GM18499 (cell line): Measurements from ENCODE around the gene ENGASE.

Source experiments
- ATAC-seq: cut with Tn5 transposase; IDR thresholded peaks from one replicate; pipeline ENCODE4 v1.9.1; 2021; ENCODE audit warnings: moderate number of reproducible peaks; ENCODE audit not compliant: insufficient read depth, unreplicated experiment

ENGASE gene

DNA sequence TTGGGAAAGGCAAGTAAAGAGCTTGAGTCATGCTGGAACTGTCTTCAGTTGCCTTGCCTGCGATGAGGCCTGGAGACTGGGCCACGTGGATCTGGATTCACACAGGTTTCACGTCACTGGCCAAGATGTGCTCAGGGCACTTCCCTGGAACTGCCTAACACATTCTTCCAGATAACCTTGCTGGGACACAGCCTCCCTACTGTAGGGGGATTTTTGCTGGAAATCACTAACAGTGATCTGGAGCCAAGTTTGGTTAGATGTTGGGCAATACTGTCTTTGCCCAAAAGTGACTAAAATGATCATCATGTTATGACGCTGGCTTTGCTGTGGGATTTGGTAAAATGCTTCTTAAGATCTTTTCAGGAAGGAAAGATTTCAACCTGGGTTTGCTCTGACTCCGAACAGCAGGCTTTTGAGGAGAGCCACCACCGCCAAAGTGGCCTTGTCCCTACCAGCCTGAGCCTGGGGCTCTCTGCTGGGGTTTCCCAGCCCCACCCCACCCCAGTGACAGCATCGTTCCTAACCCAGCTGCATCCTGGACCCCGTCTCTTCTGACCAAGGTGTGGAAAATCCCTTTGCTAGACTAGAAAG is 36.0 kb upstream of the ENGASE start:
- ATAC-seq: no peak

DNA sequence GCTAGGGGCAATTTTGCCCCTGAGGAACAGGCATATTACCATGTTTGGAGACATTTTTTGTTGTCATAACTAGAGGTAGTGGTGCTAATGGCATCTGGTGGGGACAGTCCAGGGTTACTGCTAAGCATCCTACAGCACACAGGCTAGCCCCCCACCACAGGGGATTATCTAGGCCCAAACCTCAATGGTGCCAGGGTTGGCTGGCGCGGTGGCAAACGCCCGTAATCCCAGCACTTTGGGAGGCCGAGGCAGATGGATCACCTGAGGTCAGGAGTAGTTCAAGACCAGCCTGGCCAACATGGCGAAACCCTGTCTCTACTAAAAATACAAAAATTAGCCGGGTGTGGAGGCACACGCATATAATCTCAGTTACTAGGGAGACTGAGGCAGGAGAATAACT is 35.5 kb upstream of the ENGASE start:
- no peak for ATAC-seq

DNA sequence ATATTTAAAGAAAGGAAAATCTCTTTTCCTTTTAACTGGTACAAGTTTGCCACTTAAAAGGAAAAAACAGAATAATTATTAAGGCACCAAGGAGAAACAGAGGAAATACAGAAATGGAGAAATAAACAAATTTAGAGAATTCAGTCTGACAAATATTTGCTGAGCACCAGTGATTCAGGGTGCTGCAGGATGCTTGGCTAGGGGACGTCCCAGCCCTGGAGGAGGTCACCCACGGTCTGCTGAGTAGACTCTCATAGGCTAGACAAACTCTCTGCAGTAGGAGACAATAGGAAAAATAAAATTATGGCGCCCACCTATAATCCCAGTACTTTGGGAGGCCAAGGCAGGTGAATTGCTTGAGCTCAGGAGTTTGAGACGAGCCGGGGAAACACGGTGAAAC is 34.7 kb upstream of the ENGASE start:
- no peak for ATAC-seq

DNA sequence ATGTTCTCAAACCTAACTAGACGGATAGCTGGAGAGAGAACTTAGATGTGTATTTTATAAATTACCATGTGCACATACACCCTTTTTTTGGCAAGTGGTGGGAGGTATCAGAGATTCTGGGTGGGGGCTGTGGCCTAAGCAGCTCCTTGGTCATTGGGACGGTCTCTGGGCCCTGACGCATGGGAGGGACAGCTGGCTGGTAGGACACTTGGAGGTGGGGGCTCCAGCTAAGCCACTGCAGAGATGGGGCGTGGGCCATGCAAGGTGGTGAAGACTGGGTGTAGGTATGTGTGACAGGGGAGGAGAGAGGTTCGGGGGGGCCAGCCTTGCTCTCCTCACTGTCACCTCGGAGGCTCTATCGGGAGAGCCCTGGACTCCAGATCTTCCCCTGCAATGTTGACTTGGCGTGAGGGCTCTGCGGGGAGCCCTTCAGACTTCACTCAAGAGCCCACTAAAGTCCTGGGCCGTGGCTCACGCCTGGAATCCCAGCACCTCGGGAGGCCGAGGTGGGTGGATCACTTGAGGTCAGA is 33.5 kb upstream of the ENGASE start:
- no peak for ATAC-seq

DNA sequence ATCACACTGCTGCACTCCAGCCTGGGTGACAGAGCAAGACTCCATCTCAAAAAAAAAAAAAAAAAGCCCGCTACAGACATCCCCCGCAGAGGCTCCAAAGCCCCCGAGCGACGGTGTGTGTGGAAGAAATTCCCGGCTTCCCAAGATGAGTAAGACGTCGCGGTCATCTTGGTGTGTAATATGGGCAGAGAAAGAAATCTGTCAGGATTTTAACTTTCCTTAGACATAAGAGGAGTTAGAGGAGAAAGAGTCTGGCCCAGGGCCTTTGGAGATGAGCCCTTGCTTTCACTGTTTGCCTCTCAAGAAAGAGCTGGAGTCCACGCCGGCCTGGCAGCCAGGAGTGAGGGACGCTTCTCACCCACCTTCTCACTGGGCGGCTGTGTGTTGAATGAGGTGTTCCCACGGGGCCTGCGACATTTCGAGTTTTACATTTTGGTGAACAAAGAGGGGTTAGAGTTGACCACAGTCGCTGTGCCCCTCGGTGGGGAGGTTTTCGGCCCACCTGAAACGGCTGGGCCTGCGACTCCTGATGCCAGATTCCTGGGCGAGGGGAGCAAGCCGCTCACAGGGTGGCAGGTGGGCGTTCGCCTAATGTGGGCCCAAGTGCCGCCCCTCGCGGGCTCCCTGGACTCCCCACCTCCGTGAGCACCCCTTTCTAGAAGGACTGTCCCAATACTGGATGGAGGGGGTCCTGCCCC is 32.8 kb upstream of the ENGASE start:
- no peak for ATAC-seq

DNA sequence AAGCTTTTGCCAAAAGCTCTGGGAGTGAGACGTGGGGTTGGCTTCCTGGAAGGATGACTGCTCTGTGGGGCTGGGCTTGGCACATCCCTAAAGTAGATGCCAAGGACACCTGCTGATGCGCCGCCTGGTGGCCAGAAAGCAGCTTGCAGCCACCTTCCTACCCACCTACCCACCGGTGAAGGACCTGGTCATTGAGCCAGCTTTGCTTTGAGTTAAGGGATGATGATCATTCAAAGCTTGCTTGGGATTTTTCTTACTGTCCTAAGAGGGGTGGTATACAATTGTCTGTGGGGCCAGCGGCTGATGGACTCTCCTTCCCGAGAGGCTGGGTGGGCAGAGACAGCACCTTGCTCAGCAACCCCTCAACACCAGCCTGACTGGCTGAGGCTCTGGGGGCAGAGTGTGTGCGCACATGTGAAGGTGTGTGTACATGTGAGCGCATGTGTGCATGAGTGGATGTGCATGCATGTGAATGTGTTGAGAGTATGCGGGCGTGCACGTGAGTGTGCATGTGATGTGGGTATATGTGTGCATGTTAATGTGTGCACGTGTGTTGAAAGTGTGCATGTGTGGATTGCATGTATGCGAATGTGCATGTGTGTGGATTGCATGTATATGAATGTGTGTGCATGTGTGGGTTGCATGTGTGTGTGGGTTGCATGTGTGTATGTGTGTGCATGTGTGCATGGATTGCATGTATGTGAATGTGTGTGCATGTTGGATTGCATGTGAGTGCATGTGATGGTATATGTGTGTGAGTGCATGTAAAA is 32.0 kb upstream of the ENGASE start:
- ATAC-seq: no peak

DNA sequence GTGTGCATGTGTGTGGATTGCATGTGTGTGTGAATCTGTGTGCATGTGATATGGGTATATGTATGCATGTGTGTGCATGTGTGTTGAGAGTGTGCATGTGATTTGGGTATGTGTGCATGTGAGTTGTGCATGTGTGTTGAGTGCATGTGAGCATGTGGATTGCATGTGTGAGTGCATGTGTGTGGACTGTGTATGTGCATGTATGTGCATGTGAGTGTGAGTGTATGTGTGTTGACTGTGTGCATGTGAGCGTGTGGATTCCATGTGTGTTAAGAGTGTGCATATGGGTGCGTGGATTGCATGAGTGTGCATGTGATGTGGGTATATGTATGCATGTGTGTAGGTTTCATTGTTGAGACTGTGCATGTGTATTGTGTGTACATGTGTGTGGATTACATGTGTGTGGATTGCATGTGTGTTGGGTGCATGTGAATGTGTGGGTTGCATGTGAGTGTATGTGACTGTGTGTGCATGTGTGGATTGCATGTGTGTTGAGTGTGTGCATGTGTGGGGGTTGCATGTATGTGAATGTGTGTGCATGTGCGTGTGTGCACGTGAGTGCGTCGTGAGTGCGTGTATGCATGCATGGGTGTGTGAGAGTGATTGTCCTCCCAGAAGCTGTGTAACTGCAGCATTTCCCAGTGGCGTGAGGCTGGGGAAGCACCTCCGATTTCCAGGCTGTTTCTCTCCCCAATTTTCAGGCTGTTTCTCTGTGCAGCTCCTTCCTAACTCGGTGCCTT is 31.3 kb upstream of the ENGASE start:
- ATAC-seq: no peak

DNA sequence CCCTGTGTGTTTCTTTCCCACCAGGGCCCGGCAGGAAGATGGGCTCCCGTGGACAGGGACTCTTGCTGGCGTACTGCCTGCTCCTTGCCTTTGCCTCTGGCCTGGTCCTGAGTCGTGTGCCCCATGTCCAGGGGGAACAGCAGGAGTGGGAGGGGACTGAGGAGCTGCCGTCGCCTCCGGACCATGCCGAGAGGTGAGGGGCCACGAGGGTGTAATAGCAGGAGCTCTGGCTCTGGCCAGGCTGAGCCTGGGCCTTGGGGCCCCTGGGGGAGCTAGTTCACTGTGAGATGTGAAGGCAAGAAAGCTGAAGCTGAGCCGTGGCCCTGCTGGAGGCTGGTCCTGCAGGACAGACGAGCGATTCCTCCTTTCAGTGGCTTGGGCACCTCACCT is 30.7 kb upstream of the ENGASE start:
- ATAC-seq: no peak

DNA sequence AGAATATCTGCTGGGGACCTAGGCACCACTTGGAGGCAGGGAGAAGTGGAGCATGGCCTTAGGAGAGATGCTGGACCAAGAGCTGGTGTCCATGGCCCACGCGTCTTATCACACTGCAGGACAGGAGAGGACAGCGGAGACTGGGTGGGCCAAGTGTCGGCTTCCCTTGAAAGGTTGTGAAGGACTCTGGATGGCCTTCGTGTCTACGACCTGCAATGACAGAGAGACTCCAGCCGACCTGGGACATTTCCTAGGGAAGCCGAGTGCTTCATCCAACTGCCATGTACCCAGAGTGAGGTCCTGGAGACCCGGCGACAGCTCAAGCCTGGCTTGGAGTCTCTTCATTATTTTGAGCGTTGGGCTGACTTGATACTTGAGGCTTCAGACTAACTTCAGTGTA is 30.2 kb upstream of the ENGASE start:
- ATAC-seq: no peak

DNA sequence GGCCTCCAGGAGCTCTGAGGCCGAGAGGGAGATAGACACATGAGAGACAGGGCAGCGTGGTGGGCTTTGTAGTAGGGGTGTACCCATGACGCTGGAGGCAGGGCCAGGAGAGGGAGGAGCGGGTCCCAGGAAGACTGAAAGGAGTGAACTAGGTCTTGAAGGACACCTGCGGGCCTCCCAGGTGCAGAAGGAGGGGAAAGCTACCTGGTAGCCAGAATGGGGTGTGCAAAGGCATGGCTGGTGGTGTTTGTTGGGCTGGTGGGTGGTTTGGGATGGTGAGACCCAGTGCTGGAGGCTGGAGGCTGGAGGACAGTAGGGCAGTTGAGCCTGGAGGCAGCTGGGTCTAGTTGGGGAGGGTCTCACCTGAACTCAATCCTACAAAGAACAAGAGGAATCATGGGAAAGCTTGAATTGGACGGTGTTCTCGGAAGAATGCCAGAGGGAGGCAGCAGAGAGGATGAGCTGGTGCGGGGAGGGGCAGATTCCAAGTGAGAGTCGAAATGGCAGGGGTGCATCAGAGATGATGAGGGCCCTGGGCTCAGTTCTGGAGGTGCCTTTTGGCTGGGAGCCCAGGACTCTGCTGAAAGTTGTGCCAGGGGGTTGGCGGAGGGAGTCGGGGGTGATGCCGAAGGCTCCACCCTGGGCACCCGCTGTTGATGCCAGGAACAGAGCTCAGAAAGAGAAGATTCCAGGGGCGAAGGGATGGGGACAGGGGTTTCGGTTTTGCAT is 29.5 kb upstream of the ENGASE start:
- no peak for ATAC-seq

DNA sequence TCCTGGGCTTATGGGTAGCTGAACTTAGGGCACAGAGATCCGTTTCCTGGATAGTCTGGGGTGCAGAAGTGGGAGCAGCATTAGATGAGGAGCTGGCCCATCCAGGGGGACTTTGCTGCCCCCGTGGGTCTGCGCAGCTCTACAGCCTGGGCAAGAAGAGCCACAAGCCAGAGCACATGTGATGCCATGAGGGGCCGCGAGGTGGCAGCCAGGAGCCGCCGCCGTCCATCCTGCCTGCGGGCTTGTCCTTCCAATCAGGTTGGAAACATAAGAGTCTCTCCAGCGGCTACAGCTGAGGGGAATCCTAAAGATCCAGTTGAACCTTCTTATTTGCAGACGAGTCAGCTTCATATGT is 28.8 kb upstream of the ENGASE start:
- ATAC-seq: no peak

DNA sequence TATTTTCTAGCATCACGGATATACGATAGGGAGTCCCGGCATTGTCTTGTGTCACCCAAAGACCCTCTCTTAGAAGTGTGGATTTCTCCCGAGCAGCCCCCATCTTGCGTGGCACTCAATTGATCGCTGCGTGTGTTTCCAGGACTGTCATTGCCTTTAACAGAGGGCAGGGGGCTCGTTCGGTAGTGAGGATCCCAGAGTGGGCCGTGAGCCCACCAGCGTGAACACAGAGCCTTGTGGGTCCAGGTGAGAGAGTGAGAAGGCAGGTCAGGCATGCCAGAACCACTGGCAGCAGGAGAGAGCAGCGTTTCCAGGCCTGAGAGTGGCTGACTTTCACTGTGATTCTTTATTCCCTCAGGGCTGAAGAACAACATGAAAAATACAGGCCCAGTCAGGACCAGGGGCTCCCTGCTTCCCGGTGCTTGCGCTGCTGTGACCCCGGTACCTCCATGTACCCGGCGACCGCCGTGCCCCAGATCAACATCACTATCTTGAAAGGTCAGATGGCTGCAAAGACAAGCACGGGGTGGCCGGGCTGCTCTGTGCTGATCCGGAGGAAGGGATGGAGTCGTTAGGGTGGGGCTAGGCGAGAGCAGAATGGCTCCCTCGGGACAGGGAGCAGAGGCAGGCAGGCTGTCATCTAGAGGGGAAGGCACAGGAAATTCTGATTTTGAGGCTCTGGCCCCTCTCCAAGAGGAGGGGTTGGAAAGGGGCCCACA is 28.3 kb upstream of the ENGASE start:
- no peak for ATAC-seq

DNA sequence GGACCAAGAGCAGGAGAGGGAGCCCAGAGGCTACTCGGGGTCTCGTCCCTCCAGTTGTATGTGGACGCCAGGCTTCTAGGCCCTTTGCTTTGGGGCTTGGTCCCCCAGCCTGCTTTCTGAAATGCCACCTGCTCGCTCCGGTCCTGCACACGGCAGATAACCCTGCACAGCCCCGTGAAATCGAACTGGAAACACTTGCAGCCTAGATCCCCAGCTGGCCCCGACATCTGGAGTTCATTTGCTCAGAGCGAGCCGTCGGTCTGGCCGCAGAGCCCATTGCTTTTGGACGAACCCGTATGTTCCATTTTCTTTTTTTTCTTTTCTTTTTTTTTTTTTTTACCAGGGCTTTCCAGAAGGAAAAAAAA is 27.7 kb upstream of the ENGASE start:
- ATAC-seq: no peak

DNA sequence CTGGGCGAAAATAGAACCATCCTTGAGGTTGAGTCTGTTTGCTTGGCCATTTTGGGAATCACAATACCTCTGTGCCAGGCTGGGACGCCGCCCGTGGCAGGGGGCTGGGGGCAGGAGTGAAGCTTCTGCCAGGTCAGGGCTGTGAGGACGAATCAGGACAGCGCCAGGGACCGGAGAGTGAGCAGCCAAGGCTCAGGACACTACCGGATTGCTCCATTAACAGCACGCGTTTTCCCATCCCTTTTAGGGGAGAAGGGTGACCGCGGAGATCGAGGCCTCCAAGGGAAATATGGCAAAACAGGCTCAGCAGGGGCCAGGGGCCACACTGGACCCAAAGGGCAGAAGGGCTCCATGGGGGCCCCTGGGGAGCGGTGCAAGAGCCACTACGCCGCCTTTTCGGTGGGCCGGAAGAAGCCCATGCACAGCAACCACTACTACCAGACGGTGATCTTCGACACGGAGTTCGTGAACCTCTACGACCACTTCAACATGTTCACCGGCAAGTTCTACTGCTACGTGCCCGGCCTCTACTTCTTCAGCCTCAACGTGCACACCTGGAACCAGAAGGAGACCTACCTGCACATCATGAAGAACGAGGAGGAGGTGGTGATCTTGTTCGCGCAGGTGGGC is 27.2 kb upstream of the ENGASE start:
- ATAC-seq: no peak

DNA sequence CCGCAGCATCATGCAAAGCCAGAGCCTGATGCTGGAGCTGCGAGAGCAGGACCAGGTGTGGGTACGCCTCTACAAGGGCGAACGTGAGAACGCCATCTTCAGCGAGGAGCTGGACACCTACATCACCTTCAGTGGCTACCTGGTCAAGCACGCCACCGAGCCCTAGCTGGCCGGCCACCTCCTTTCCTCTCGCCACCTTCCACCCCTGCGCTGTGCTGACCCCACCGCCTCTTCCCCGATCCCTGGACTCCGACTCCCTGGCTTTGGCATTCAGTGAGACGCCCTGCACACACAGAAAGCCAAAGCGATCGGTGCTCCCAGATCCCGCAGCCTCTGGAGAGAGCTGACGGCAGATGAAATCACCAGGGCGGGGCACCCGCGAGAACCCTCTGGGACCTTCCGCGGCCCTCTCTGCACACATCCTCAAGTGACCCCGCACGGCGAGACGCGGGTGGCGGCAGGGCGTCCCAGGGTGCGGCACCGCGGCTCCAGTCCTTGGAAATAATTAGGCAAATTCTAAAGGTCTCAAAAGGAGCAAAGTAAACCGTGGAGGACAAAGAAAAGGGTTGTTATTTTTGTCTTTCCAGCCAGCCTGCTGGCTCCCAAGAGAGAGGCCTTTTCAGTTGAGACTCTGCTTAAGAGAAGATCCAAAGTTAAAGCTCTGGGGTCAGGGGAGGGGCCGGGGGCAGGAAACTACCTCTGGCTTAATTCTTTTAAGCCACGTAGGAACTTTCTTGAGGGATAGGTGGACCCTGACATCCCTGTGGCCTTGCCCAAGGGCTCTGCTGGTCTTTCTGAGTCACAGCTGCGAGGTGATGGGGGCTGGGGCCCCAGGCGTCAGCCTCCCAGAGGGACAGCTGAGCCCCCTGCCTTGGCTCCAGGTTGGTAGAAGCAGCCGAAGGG is 26.4 kb upstream of the ENGASE start:
- no peak for ATAC-seq

DNA sequence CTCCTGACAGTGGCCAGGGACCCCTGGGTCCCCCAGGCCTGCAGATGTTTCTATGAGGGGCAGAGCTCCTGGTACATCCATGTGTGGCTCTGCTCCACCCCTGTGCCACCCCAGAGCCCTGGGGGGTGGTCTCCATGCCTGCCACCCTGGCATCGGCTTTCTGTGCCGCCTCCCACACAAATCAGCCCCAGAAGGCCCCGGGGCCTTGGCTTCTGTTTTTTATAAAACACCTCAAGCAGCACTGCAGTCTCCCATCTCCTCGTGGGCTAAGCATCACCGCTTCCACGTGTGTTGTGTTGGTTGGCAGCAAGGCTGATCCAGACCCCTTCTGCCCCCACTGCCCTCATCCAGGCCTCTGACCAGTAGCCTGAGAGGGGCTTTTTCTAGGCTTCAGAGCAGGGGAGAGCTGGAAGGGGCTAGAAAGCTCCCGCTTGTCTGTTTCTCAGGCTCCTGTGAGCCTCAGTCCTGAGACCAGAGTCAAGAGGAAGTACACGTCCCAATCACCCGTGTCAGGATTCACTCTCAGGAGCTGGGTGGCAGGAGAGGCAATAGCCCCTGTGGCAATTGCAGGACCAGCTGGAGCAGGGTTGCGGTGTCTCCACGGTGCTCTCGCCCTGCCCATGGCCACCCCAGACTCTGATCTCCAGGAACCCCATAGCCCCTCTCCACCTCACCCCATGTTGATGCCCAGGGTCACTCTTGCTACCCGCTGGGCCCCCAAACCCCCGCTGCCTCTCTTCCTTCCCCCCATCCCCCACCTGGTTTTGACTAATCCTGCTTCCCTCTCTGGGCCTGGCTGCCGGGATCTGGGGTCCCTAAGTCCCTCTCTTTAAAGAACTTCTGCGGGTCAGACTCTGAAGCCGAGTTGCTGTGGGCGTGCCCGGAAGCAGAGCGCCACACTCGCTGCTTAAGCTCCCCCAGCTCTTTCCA is 25.5 kb upstream of the ENGASE start:
- no peak for ATAC-seq

DNA sequence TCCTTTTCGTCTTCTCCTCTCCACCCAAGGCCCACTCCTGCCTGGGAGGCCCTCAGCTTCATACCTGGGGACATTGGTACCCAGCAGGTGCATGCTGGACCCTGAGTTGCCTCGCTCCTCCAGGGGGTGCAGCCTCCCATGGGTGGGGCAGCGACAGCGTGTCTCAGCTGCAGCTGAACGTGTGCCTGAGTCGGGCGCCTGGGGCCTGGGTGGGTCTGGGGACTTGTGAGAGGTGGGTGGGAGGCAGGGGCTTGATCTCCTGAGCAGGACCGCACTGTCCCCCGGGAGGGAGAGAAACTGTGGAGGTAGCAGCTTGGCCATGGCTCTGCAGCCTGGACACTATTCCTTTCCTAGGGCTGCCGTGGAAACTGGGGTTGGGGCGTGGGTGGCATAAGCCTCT is 24.8 kb upstream of the ENGASE start:
- no peak for ATAC-seq
